PC-3 (cell line): Measurements from ENCODE around the gene MLN.

ENCODE experiments used
- CTCF ChIP-seq: fragments of 300-600 bp; sonication (generic); conservative IDR thresholded peaks from 2 replicates; pipeline ENCODE4 v1.5.1; 2017; ENCODE audit warnings: antibody characterized with exemption, low read depth, mild to moderate bottlenecking, low read length
- EZH2 ChIP-seq: fragments of 300-600 bp; sonication (generic); IDR thresholded peaks from one replicate; pipeline ENCODE4 v1.6.1; 2017; ENCODE audit warnings: antibody characterized with exemption, mild to moderate bottlenecking, low read length; ENCODE audit not compliant: unreplicated experiment
- EZH2phosphoT487 ChIP-seq: fragments of 300-600 bp; sonication (generic); IDR thresholded peaks from 2 replicates; pipeline ENCODE4 v1.6.1; 2018; ENCODE audit warnings: mild to moderate bottlenecking, antibody characterized with exemption, low read length, borderline replicate concordance

GRCh38 chr6:33756211-33756954 lies 47.4 kb downstream of the MLN start:
- TF ChIP-seq CTCF (no peak), EZH2phosphoT487 (no peak), EZH2 (no peak)
